ENCODE results near the gene PRXL2B. TPM values are rescaled to one million over a fixed set of nuclear protein-coding genes. Genes with fewer than 3 reads are reported as not detected.

The PRXL2B gene
- total and polyA plus RNA-seq, 4 donors = 4.6 to 10.2 (median 8.1) TPM

DNA sequence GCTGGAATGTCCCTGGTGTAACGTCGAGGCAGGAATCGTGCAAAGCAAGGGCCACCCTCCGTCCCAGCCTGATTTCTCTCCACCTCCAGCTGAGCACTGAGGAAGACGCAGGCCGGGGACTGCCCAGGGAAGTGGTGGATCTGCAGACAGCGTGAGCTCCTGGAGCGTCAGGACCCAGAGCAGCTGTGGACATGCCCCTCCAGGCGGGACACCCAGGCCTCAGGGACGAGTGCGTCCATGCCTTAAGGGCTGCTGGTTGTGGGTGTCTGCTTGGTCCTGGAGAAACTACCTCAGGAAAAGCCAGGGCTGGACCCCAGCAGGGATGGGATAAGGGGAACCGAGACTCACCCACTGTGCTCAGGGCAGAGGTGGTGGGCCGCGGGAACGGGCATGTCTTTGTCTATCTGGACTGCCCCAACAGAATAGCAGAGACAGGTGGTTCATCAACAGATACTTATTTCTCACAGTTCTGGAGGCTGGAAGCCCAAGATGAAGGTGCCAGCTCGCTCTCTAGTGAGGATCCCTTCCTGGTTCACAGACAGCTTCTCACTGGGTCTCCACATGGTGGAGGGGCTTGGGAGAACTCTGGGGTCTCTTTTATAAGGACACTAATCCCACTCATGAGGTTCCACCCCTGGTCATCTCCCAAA lies 52.0 kb downstream of the PRXL2B start (continued):
- TF ChIP-seq, protein P1, sequence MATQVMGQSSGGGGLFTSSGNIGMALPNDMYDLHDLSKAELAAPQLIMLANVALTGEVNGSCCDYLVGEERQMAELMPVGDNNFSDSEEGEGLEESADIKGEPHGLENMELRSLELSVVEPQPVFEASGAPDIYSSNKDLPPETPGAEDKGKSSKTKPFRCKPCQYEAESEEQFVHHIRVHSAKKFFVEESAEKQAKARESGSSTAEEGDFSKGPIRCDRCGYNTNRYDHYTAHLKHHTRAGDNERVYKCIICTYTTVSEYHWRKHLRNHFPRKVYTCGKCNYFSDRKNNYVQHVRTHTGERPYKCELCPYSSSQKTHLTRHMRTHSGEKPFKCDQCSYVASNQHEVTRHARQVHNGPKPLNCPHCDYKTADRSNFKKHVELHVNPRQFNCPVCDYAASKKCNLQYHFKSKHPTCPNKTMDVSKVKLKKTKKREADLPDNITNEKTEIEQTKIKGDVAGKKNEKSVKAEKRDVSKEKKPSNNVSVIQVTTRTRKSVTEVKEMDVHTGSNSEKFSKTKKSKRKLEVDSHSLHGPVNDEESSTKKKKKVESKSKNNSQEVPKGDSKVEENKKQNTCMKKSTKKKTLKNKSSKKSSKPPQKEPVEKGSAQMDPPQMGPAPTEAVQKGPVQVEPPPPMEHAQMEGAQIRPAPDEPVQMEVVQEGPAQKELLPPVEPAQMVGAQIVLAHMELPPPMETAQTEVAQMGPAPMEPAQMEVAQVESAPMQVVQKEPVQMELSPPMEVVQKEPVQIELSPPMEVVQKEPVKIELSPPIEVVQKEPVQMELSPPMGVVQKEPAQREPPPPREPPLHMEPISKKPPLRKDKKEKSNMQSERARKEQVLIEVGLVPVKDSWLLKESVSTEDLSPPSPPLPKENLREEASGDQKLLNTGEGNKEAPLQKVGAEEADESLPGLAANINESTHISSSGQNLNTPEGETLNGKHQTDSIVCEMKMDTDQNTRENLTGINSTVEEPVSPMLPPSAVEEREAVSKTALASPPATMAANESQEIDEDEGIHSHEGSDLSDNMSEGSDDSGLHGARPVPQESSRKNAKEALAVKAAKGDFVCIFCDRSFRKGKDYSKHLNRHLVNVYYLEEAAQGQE (IDR thresholded peaks at IDR 0.05) = no peak
- no peak for TF ChIP-seq RAD21 (IDR thresholded peaks at IDR 0.05)
- TF ChIP-seq SP1 (IDR thresholded peaks at IDR 0.05) = no peak
- no peak for TF ChIP-seq YY1 (IDR thresholded peaks at IDR 0.05)
- no peak for TF ChIP-seq NR2F2 (IDR thresholded peaks at IDR 0.05)

DNA sequence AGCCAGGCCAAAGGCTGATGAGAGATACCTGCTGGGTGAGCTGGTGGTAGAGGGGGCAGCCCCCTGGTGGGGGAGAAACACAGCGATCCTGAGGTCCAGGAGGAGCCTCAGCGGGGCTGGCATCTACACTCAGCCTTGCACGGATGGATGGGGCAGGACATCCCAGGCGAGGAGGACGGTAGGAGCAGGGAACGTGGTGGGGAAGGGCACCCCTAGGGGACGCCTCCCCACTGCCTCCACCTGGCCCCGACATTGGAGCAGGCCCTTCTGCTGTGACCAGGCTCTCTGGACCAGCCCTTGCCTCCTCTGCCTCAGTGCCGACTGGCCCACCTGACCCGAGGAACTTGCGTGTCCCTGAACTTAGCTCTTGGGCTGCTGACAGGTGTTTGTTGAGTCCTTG lies 52.6 kb downstream of the PRXL2B start:
- peaks cover 5 to 22% (median 13%) of the 10 kb centered on the region in 4 donors for H3K4me1 ChIP-seq (ENCODE audit: control insufficient read depth in 4 of 4, insufficient read depth in 4 of 4, low read length in 3 of 4)
- DNase-seq (ENCODE audit: low spot score) = no peak
- no peaks in the 10 kb centered on the region for H3K36me3 ChIP-seq (ENCODE audit: control insufficient read depth in 4 of 4, insufficient read depth in 3 of 4, low read depth in 1 of 4, low read length in 3 of 4)
- TF ChIP-seq YY1 (IDR thresholded peaks at IDR 0.05) = no peak
- TF ChIP-seq EGR1 (IDR thresholded peaks at IDR 0.05; ENCODE audit: low read depth in 2 of 2) = no peak
- no peak for TF ChIP-seq FOXA1 (IDR thresholded peaks at IDR 0.05)
- TF ChIP-seq, protein P2, sequence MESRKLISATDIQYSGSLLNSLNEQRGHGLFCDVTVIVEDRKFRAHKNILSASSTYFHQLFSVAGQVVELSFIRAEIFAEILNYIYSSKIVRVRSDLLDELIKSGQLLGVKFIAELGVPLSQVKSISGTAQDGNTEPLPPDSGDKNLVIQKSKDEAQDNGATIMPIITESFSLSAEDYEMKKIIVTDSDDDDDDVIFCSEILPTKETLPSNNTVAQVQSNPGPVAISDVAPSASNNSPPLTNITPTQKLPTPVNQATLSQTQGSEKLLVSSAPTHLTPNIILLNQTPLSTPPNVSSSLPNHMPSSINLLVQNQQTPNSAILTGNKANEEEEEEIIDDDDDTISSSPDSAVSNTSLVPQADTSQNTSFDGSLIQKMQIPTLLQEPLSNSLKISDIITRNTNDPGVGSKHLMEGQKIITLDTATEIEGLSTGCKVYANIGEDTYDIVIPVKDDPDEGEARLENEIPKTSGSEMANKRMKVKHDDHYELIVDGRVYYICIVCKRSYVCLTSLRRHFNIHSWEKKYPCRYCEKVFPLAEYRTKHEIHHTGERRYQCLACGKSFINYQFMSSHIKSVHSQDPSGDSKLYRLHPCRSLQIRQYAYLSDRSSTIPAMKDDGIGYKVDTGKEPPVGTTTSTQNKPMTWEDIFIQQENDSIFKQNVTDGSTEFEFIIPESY (IDR thresholded peaks at IDR 0.05) = no peak
- no peak overlapping the region for H3K9ac ChIP-seq (ENCODE audit: low read depth in 1 of 2, low read length in 2 of 2)
- H3K9me3 ChIP-seq (ENCODE audit: control insufficient read depth in 4 of 4, low read length in 3 of 4) = peaks cover 0 to 15% (median 8%) of the 10 kb centered on the region in 4 donors
- 55% methylated on average over 11 of the region's 11 CpGs for WGBS
- no peak overlapping the region for H3K4me3 ChIP-seq (ENCODE audit: low read depth in 1 of 3, low read length in 3 of 3)
- H3K27me3 ChIP-seq (ENCODE audit: control insufficient read depth in 4 of 4, insufficient read depth in 4 of 4, low read length in 3 of 4) = no peaks in the 10 kb centered on the region
- no peak overlapping the region for H3K27ac ChIP-seq (ENCODE audit: low read depth in 1 of 2, low read length in 2 of 2)

DNA sequence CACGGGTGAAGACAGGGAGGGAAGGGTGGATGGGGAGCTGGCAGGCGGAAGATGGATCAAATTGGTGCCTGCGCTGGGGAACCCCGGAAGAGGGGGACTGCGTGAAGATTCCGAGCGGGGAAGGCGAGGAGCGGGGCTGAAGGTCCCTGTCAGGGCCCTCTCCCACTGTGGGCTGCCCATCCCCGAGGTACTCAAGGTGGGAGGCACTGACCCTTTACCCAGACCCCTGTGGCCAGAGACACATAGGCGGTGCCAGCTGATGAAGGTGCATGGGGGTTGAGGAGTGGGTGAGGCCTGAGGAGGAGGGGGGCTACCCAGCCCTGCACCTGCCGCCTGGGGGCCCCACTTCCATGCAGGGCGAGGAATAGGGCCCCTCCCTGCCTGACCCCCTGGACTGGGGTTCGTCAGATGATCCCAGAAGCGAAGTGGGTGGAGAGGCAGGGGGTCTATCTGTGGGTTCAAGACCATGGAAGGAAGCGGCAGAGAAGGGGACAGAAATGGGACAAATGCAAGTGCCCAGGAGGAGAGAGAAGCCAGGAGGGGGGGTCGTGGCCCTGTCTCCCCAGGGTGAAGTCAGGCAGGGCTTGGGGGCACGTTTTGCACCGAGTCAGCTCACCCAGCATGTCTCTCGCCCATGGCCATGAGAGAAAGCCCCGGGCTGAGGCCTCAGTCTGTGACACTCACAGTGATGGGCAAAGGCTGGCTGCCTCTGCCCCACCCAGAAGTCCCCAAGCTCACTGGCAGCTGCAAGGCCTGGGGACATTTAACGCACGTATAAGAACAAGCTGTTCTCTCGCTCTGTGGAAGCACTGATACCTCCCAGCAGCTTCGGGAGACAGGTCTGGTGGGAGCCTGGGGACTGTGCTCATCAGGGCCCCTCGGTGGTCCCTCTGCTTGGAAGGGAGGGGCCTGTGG lies 53.3 kb downstream of the PRXL2B start:
- peaks cover 0 to 15% (median 8%) of the 10 kb centered on the region in 4 donors for H3K9me3 ChIP-seq (ENCODE audit: control insufficient read depth in 4 of 4, low read length in 3 of 4)
- H3K27me3 ChIP-seq (ENCODE audit: control insufficient read depth in 4 of 4, insufficient read depth in 4 of 4, low read length in 3 of 4) = no peaks in the 10 kb centered on the region
- H3K36me3 ChIP-seq (ENCODE audit: control insufficient read depth in 4 of 4, insufficient read depth in 3 of 4, low read depth in 1 of 4, low read length in 3 of 4) = no peaks in the 10 kb centered on the region
- H3K4me3 ChIP-seq (ENCODE audit: low read depth in 1 of 3, low read length in 3 of 3) = no peak overlapping the region
- DNase-seq (ENCODE audit: low spot score) = no peak
- H3K9ac ChIP-seq (ENCODE audit: low read depth in 1 of 2, low read length in 2 of 2) = no peak overlapping the region
- H3K27ac ChIP-seq (ENCODE audit: low read depth in 1 of 2, low read length in 2 of 2) = no peak overlapping the region
- 80% methylated on average over 26 of the region's 26 CpGs for WGBS
- TF ChIP-seq TAF1 (conservative IDR thresholded peaks at IDR 0.05) = no peak
- no peak for TF ChIP-seq NR2F2 (IDR thresholded peaks at IDR 0.05)
- TF ChIP-seq HNF4A (conservative IDR thresholded peaks at IDR 0.05) = no peak
- TF ChIP-seq, protein P3, sequence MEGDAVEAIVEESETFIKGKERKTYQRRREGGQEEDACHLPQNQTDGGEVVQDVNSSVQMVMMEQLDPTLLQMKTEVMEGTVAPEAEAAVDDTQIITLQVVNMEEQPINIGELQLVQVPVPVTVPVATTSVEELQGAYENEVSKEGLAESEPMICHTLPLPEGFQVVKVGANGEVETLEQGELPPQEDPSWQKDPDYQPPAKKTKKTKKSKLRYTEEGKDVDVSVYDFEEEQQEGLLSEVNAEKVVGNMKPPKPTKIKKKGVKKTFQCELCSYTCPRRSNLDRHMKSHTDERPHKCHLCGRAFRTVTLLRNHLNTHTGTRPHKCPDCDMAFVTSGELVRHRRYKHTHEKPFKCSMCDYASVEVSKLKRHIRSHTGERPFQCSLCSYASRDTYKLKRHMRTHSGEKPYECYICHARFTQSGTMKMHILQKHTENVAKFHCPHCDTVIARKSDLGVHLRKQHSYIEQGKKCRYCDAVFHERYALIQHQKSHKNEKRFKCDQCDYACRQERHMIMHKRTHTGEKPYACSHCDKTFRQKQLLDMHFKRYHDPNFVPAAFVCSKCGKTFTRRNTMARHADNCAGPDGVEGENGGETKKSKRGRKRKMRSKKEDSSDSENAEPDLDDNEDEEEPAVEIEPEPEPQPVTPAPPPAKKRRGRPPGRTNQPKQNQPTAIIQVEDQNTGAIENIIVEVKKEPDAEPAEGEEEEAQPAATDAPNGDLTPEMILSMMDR (IDR thresholded peaks at IDR 0.05; ENCODE audit: low read depth, low read length, missing input control) = no peak
- no peak for TF ChIP-seq GABPA (IDR thresholded peaks at IDR 0.05 in 1 of 2, conservative IDR thresholded peaks at IDR 0.05 in 1 of 2)
- TF ChIP-seq EGR1 (IDR thresholded peaks at IDR 0.05; ENCODE audit: low read depth in 2 of 2) = no peak
- no peak for TF ChIP-seq RXRA (IDR thresholded peaks at IDR 0.05)
- TF ChIP-seq JUND (IDR thresholded peaks at IDR 0.05) = no peak
- TF ChIP-seq, protein P4, sequence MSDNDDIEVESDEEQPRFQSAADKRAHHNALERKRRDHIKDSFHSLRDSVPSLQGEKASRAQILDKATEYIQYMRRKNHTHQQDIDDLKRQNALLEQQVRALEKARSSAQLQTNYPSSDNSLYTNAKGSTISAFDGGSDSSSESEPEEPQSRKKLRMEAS (IDR thresholded peaks at IDR 0.05) = no peak
- peaks cover 5 to 22% (median 13%) of the 10 kb centered on the region in 4 donors for H3K4me1 ChIP-seq (ENCODE audit: control insufficient read depth in 4 of 4, insufficient read depth in 4 of 4, low read length in 3 of 4)
